ENCODE measurements around the gene ABLIM2. TPM values are rescaled to one million over a fixed set of nuclear protein-coding genes. Genes with fewer than 3 reads are reported as not detected.

The ABLIM2 gene
- total RNA-seq, 4 donors from 2014 or later = 4.2 to 28.5 (median 8.7) TPM

DNA sequence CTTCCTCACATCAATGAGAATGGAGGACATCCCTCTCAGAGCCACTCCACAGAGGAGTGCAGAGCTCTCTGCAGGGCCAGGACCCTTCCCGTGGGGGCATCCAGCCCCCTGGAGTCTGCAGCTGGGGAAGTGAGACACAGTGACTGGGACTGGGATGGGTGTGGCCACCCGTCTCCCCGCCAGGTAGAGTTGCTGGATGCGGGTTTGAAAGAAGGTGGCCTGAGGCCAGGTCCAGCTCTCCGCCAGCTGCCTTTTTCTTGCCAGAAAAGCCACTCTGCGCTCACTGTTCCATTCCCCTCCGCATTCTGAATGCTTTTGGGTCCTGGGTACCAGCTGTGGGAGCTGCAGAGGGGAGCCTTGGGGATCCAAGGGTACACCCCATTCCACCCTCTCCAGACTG is 82.6 kb downstream of the ABLIM2 start:
- TF ChIP-seq EP300 (IDR thresholded peaks at IDR 0.05) (no peak), POLR2A (IDR thresholded peaks at IDR 0.05; ENCODE audit: low read depth) (no peak), POLR2AphosphoS5 (IDR thresholded peaks at IDR 0.05) (no peak)
- TF ChIP-seq, protein P1, sequence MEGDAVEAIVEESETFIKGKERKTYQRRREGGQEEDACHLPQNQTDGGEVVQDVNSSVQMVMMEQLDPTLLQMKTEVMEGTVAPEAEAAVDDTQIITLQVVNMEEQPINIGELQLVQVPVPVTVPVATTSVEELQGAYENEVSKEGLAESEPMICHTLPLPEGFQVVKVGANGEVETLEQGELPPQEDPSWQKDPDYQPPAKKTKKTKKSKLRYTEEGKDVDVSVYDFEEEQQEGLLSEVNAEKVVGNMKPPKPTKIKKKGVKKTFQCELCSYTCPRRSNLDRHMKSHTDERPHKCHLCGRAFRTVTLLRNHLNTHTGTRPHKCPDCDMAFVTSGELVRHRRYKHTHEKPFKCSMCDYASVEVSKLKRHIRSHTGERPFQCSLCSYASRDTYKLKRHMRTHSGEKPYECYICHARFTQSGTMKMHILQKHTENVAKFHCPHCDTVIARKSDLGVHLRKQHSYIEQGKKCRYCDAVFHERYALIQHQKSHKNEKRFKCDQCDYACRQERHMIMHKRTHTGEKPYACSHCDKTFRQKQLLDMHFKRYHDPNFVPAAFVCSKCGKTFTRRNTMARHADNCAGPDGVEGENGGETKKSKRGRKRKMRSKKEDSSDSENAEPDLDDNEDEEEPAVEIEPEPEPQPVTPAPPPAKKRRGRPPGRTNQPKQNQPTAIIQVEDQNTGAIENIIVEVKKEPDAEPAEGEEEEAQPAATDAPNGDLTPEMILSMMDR (IDR thresholded peaks at IDR 0.05) = no peak
- Histone ChIP-seq H3K36me3 (peaks cover 0 to 27% (median 0%) of the 10 kb centered on the region in 4 donors), H3K4me1 (peaks cover 0 to 10% (median 1%) of the 10 kb centered on the region in 4 donors), H3K27me3 (peaks cover 0 to 18% (median 0%) of the 10 kb centered on the region in 4 donors), H3K4me3 (no peak overlapping the region), H3K9me3 (no peaks in the 10 kb centered on the region), H3K27ac (replicated peaks in 1 of 4) (no peak overlapping the region)
- 68% methylated on average over 7 of the region's 7 CpGs for WGBS
- no peak for DNase-seq (ENCODE audit: extremely low spot score)
- intact Hi-C loops (cut with DNase I) = no loop called here

DNA sequence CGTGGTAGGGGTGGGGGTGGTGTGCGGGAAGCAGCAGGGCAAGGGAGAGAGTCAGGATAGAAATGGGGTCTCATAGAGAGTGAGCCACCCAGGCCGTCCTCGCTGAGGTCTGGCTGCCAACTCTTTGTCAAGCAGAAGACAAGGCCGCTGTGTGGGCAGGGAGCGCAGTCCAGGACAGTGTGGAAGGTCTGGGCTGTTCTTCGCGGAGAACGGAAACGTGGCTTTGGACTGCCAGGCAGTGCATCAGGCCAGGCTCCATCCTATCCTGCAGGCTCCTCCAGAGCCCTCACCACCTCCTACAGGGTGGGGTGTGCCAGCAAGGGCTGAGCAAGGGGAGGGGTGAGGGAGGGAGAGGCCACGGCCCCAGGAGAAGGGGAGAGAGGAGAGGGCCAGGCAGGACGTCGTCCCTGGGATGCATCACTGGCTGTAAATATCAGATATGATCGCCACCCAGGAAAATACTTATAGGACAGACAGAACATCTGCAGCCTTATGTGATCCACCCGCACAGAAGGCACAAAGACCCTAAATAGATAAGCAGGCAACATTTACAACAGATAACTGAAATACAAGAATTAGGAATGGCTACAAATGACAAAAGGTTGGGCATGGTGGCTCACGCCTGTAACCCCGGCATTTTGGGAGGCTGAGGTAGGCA is 85.3 kb downstream of the ABLIM2 start:
- TF ChIP-seq, protein P1 (IDR thresholded peaks at IDR 0.05) = no peak
- TF ChIP-seq EP300 (IDR thresholded peaks at IDR 0.05) (no peak), POLR2AphosphoS5 (IDR thresholded peaks at IDR 0.05) (no peak), POLR2A (IDR thresholded peaks at IDR 0.05; ENCODE audit: low read depth) (no peak)
- Histone ChIP-seq H3K36me3 (peaks cover 0 to 20% (median 0%) of the 10 kb centered on the region in 4 donors), H3K4me1 (peaks cover 0 to 9% (median 3%) of the 10 kb centered on the region in 4 donors), H3K9me3 (no peaks in the 10 kb centered on the region), H3K4me3 (no peak overlapping the region), H3K27me3 (peaks cover 0 to 22% (median 0%) of the 10 kb centered on the region in 4 donors), H3K27ac (replicated peaks in 1 of 4) (no peak overlapping the region)
- intact Hi-C loops (cut with DNase I) = no loop called here
- no peak for DNase-seq (ENCODE audit: extremely low spot score)
- WGBS = 77% methylated on average over 17 of the region's 17 CpGs

DNA sequence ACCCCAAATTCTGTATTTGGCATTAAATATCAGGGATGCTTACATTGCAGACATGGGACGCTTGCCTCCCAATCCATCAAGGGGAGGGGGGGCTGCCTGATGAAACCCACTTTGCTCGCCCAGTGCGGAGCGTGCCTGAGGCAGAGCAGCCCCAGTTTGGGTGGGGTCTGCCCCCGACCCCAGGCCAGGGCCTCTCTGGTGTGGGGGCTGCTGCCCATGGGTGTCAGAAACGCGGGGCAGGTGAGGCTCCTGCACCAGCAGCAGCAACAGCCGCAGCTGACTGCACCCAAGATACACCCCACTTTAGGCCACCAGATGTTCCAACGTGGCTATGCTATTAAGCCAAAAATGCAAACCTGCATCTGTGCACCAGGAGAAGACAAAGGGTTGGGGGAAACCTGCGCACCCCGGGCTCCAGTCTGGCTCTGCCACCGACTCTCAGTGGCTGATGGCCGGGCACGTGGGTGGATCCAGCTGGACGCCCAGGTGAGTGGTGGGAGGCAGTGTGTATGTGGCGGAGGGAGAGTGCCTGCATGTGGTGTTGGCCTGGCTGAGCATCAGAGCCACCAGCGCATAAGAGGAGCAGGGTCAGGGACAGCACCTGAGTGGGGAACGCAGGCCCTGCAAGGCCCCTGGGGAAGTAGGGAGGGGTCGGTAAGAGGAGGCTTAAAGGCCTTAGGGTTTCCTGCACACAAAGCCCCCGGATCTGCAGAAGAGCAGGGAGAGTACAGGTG is 86.2 kb downstream of the ABLIM2 start:
- Histone ChIP-seq H3K27ac (replicated peaks in 1 of 4) (no peak overlapping the region), H3K27me3 (peaks cover 0 to 22% (median 0%) of the 10 kb centered on the region in 4 donors), H3K36me3 (peaks cover 0 to 16% (median 0%) of the 10 kb centered on the region in 4 donors), H3K4me3 (no peak overlapping the region), H3K9me3 (no peaks in the 10 kb centered on the region), H3K4me1 (peaks cover 0 to 9% (median 4%) of the 10 kb centered on the region in 4 donors)
- no peak for DNase-seq (ENCODE audit: extremely low spot score)
- 87% methylated on average over 17 of the region's 20 CpGs for WGBS
- intact Hi-C loops (cut with DNase I) = no loop called here
- TF ChIP-seq EP300 (IDR thresholded peaks at IDR 0.05) (no peak), POLR2AphosphoS5 (IDR thresholded peaks at IDR 0.05) (no peak), POLR2A (IDR thresholded peaks at IDR 0.05; ENCODE audit: low read depth) (no peak)
- TF ChIP-seq, protein P1 (IDR thresholded peaks at IDR 0.05) = no peak

DNA sequence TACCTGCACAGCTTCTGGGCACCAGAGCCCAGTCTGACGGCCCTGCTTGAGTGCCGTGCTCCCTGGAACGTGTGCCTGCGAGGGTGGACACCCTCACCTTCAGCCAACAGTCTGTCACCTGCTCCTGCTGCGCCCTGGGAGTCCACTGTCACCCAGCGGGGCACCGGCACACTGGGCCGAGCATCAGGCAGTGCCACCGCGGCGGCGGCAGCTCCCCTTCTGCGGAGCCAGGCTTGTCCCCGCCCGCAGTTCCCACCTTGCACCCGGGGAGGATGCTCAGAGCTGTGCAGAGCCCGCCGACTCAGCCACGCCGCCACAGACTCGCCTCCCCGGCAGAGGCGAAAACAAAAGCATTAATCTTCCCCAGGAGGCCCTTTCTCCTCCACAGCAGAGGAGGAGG is 86.8 kb downstream of the ABLIM2 start:
- peaks cover 0 to 10% (median 0%) of the 10 kb centered on the region in 4 donors for H3K36me3 ChIP-seq
- peaks cover 0 to 9% (median 4%) of the 10 kb centered on the region in 4 donors for H3K4me1 ChIP-seq
- no peak for DNase-seq (ENCODE audit: extremely low spot score)
- TF ChIP-seq EP300 (IDR thresholded peaks at IDR 0.05) (no peak), POLR2A (IDR thresholded peaks at IDR 0.05; ENCODE audit: low read depth) (no peak), POLR2AphosphoS5 (IDR thresholded peaks at IDR 0.05) (no peak)
- TF ChIP-seq, protein P1 (IDR thresholded peaks at IDR 0.05) = no peak
- H3K4me3 ChIP-seq = no peak overlapping the region
- H3K27ac ChIP-seq (replicated peaks in 1 of 4) = no peak overlapping the region
- WGBS = 52% methylated on average over 4 of the region's 23 CpGs
- intact Hi-C loops (cut with DNase I) = no loop called here
- H3K27me3 ChIP-seq = peaks cover 0 to 22% (median 0%) of the 10 kb centered on the region in 4 donors
- no peaks in the 10 kb centered on the region for H3K9me3 ChIP-seq
